ENCODE measurements around the gene CEP131.
A peak's percentile ranks its signal among the peaks of the same experiment; 100 is the strongest.

CEP131 gene

DNA sequence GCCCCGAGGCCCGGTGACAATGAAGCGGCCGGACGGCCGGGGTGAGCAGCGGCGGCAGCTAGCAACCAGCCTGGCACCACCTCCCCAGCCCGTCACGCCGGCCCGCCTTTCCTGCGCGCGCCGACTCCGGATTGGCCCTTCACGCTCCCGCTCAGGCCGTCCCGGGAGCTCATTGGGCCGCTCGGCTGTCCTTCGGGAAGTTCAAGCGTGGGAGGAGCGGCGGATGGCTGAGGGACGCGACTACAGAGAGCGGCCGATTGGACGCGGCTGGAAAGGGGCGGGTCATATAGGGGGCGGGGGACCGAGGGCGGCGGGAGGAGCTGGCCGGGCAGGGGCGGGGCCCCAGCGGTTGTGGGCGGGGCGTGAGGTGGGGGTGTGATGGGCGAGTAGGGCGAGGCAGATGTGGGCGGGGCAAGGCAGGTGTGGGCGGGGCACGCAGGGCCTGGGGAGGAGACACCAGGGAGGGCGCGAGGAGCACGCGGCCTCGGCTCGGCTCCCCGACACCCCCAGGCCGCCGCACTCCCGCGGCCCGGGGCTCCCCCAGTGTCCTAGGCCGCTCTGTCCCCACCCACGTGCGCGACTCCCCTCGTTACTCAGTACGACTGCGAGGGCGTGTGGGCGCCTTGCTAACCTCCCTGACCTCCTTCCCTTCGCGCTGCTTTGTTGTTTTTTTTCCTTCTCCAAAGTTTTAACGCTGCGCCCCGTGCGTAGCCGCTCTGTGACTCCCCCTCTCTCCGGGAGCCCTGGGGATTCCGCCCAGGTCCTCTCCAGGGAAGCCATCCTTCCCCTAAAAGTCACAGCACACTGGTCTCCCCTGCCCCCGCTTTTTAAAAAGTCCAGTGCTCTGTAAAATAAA lies at the start of gene CEP131:
Gene CEP131 (minus strand): TSS at position 60 of the 856 bp plus-strand sequence. CDS start 2,909 bp downstream, outside the sequence.
- peak; percentile 98 for DNase-seq

DNA sequence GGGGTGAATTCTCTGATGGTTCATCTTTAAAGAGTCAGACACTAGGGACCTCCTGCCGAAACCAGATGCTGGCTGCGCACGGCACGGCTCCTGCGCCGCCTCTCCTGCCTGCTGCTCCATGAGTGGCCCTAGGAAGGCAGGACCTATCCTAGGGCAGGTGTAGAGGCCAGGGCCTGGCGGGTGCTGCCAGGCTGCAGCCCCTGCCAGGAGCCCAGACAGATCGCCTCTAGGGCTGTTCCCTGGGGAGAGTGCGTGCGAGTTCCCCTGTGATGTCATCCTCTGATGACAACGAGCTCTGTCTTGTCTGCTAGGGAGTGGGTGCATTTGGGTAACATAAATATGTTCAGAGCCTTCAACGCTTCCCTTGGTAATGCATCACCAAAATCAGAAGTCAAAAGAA lies 48.5 kb upstream of the CEP131 start:
- DNase-seq = no peak

DNA sequence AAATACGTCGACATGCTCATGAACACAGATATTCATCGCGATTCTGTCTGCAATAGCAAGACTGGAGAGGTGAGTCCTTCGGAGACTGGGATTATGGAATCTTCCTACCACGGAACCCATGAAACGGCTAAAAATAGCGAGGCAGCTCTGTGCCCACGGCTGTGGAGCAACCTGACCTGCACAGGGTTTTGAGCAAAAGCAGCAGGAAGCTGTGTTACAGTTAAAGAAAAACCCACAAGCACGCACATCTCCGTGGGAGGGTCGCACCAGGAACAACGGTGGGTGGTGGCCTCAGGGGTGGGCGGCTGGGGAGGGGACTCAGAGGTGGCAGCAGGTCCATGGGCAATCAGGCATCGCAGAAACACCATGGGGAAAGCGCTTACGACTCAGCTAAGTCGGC lies 47.5 kb upstream of the CEP131 start:
- no peak for DNase-seq

DNA sequence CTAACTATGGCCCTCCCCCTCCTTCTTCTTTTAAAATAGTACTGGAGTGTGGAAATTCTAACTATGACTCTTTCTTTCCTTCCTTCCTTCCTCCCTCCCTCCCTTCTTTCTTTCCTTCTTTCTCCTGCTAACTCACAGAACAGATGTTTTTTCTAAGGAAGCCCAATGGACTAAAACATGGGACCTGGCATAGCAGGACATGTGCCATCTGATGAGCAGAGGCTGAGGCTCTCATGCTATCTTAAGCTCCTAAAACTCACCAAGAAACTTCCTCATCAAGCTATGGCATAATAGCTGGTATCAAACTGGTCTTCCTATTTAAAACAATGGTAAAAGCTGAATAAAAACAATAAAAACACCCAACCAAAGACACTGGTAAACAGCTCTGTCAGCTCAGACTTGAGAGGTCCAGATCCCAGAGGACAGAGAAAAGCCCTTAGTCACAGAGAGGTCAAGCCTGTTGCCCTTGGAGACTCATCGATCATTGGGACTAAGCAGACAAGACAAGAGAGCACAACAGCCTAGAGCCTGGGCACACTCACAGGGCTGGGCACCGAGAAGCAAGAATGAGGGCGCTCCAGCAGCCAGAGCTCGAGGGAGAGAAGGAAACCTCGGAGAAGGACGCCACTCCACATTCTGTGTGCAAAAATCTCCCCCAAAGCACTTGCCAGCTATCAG lies 44.8 kb upstream of the CEP131 start:
- DNase-seq = no peak

DNA sequence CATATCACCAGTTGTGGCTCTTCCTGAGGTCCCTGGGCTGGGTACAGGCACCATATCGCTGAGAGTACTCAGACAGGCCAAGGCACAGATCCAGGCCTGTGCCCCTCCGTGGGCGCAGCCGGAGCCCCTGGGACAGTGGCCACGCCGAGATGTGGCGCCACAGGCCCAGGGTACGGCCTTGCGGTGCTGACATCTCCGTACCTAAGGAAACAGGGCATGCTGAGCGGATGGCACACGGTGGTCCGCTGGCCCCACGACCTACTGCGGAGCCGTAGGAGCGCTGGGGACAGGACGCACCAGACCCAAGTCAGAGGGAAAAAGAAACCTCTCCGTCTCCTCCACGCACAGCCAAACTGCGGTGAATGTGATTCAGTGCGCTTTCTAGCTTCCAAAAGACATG lies 42.8 kb upstream of the CEP131 start:
- DNase-seq = no peak

DNA sequence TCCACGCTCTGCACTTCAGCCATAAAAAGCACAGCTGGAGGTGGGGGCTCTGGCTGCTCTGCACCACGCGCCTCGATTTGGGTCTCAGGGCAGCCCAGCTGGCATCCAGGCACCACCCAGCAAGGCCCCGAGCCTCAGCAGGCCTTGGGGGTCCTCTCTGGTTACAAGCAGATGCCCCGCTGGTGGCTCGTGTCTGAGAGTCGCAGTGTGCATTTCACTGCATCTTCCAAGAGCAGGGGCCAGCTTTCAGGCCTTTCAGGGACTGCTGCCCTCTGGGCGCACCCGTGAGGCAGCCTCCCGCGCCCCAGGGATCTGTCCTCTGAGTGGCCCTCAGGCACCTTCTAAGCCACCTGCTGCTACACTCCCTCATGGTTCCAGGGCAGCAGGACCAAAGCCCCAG lies 41.9 kb upstream of the CEP131 start:
- DNase-seq = no peak

DNA sequence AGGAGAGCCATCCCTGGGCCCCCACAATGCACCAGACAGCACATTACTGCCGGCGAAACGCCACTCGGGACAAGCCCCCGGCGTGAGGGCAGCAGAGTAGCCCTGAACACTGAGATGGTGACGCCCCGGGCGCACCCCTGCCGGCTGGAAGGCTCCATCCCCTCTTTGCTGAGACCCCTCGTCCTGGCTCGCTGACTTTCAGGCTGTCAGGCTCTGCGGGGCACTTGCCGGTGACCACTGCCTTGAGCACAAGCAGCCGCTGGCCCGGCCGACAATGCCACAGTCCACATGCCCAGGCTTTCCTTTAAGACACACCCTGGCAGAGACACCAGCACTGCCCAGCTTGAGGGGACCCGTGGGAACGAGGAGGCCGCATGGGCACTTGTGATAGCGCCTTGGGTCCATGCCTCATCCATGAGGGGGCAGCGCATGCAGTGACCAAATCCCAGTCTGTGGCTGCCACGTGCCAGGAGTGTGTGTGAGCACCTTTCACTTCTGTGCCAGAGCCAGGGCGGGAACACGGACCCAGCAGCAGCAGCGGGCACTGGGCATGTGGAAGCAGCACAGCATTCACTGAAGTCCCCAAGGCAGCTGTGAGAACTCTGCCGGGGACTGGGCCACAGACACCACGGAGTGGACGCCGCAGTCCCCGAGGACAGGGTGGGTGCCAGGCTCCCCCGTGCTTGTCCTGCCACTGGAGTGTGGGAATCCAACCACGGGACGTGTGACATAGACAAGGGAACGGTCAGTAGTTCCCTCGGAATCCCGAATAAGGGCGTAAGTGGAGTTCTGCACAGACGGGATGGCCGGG lies 40.8 kb upstream of the CEP131 start:
- DNase-seq = no peak

DNA sequence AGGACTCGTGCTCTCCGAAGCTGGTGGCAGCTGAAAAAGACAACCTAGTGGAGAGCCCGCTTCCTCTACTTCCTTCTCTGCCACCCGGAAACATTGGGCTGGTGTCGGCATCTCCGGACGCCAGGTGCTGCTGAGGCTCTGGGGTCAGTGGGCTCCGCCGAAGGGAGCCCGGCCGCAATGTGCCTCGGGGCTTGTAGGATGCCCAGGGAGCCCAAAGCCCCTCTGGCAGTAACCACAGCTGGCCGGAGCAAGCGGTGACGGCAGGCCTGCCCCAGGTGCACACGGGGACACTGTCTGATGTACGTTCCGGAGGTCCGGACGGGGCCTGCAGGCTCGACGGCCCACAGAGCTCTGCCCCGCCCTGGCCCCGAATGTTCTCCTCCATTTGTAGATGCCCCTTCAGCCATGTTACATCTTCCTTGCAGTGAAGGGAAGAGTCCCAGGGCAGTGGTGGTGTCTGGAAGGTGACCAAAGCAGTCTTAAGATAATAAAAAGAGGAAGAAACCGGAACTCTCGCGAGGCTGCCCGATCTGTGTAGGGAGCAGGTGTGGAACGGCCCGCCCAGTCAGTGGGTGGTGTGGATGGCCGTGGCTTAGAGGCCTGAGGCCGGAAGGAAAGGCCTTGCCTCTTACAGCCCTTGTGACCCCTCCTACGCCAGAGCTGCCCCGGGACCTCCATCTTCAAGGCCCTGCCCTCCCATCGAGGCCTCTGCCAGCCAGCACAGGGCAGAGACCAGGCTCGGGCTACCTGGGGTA lies 39.0 kb upstream of the CEP131 start:
- DNase-seq = no peak

DNA sequence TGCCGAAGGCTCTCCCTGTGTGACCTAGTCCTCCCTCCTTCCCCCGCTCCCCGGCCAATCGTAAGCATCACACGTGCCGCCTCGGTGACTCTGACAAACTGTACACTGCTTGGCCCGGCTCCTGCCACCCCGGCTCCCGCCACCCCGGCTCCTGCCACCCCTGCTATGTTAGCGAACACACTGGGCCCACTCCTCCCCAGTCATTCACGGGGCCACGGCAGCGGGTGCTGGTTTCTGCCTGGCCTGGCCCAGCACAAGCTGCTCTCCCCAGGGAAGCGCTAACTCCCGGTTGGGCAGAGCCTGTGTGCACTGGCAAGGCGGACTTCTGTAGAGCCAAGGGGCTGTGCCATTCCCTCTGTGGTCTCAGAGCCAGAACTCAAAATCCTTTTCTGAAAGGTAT lies 38.3 kb upstream of the CEP131 start:
- DNase-seq = no peak

DNA sequence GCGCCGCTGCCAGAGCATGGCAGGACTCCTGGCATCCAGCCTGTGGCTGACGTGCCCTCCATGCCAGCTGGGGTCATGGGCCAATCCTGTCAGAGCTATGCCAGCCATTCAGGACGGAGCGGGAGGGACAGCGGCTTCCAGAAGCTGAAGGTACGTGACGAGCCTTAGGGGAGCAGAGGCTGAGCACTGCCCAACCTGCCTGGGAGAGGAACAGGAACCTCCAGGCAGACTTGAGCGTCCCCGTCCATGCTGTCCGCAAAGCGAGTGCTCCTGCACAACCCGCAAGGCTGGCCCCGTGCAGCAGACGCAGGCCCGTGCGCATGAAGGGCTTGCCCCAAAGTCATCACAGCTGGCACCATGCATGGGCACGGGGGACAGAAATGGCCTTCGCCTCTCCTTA lies 37.9 kb upstream of the CEP131 start:
- no peak for DNase-seq

DNA sequence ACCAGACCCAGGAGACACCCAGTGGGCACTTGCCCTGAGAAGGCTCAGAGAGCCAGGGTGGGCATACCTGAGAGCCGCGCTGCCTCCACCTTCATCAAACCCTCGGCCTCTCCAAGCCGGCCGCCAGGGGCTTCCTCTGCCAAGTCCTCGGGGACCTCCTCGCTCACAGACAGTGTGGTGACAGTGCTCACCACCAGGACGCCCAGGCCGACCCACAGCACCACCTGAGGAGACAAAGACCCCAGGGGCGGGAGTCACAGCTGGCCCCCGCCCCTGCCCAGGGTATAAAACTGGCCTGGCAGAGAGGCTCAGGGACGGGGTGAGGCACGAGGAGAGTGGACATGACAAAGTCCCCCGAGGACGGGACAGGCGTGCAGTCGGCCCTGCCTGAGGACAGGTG lies 37.4 kb upstream of the CEP131 start:
- DNase-seq = no peak

DNA sequence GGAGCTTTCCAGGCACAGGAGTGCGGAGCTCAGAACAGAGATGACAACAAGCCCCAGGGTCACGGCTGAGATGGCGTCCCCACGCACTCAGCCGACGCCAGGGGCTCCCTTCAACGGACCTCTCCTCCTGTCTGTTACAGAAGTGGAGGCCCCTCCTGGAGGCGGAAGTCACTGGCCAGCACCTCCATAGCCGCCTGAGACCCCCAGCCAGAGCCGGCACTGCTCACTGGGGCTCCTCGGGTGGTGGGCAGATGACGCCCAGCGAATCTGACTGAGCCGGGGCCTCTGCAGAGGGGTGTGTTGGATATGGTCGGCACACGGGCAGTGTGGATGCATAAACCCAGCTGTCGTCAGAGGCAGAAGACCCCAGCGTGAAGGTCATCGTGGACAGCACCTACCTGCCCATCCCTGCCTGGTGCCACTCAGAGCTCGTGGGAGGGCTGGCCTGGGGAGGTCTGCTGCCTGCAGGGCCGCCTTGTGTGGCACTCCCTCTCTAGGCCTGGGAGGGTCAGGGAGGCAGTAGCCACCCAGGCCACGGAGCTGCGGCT lies 36.4 kb upstream of the CEP131 start:
- no peak for DNase-seq

DNA sequence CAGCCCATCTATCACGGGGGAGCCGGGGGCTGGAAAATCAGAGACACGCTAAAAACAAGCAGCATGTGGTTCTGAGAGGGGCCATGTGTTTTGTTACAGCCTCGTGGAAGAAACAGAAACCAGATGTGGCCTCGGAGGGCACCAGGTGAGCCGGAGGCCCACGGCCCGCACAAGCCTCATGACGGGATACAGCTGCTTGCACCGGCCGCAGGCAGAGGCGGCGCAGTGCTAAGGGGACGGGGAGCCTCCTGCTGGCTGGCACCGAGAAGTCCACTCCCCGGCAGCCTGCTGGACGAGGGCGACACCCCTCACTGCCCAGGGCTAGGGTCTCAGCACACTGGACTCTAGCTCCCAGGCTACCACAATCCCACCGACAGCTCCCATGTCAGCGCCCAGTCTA lies 35.5 kb upstream of the CEP131 start:
- DNase-seq = no peak

DNA sequence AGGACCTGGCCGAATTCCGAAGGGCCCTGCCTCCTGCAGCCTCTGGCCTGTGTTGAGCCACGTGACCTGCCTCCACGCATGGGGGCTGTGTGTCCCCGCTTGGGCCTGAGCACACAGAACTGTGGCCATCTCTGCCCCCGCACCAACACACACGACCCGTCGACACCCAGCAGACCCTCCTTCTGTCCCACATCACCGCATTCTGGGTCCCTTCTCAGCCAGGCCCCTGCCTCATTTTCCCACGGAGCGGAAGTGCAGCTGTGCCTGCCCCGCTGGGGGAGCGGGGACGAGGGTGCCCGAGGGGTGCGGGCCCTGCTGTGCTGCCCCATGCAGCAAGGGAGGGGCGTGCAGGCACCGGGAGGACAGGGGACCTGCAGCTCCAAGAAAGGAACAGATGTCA lies 34.8 kb upstream of the CEP131 start:
- DNase-seq = no peak

DNA sequence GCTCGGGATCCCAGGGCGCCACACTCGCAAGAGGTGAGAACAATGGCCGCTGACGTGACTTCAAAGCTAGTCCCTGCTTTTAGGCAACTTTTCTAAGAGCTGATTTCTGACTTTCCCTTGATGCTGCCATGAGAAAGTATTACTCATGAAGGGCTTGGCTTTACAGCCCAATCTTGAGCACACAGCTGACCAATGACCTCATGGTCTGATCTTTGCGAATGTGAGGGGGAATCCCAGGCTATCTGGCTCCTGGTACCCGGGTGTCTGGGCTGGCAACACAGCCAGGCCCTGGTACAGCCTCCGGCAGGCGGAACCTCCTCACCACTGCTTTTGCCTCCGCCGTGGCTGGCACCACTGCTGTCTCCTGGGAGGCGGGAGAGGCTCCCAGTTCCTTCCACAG lies 33.9 kb upstream of the CEP131 start:
- peak; percentile 44 for DNase-seq

DNA sequence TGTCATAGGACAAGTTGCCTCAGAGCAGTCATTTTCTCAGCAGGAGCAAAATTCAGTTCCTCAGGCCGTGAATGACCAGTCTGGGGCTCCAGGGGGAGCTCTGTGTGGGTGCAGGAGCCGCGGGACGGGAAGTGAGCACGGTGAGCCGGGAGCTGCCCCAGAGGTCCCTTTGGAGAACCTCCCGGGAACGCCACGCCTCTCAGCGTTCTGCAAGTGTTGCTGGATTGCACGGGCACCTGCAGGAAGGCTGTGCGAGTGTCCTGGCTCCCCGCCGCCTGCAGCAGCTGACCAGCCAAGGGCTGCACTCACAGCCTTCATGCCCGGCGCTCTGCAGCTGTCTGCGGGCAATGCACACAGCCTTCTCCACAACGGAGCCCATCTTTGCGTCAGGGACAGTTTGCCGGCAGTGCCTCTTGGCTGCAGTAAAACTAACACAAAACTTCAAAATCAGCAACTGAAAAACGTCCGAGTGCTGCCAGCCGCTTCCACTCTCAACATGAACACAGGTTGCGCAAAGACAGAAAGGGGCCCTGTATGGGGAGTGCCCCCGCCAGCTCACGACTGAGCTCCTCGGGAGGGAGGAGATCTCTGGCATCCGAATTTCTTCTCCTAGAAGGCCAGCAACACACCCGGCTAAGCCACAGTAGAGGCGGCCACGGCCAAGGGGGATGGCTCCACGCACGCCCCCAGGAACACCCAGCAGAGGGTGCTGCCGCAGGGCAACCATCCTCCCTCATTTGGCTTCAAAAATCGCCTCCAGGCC lies 32.4 kb upstream of the CEP131 start:
- DNase-seq = peak; percentile 79

DNA sequence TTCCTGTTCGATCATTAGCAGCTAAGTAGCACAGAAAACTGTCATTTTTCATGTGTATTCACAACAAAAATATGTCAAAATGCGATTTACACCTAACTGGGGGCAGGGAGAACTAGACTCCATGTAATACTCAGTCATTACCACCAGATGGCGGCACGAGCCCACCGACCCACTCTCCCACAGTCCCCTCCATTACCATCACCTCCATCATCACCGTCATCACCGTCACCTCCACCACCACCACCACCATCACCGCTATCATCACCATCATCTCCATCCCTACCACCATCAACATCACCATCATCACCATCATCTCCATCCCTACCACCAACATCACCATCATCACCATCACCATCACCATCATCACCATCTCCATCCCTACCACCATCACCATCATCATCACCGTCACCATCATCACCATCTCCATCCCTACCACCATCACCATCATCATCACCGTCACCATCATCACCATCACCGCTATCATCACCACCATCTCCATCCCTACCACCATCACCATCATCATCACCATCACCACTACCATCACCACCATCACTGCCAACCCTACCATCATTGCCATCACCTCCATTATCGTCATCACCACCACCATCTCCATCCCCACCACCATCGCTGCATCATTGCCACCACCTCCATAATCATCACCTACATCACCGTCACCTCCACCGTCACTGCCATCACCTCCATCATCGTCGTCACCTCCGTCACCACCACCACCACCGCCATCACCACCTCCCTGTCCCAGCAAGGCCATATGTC lies 30.8 kb upstream of the CEP131 start:
- no peak for DNase-seq

DNA sequence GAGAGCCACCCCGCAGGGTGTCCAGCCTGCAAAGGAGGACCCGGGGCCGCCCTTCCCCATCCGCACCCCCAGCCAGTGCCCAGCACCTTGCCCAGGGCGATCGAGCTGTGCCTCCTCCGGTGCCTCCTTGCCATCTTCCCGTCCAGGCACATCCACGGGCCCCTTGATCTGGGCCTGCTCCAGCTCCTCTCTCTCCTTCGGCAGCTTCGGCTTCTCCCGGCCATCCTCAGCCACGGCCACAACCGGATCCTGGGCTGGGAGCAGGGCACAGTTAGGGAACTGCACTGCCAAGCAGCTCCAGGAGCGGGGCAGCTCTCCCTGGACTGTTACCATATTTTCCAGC lies 30.2 kb upstream of the CEP131 start:
- DNase-seq = no peak

DNA sequence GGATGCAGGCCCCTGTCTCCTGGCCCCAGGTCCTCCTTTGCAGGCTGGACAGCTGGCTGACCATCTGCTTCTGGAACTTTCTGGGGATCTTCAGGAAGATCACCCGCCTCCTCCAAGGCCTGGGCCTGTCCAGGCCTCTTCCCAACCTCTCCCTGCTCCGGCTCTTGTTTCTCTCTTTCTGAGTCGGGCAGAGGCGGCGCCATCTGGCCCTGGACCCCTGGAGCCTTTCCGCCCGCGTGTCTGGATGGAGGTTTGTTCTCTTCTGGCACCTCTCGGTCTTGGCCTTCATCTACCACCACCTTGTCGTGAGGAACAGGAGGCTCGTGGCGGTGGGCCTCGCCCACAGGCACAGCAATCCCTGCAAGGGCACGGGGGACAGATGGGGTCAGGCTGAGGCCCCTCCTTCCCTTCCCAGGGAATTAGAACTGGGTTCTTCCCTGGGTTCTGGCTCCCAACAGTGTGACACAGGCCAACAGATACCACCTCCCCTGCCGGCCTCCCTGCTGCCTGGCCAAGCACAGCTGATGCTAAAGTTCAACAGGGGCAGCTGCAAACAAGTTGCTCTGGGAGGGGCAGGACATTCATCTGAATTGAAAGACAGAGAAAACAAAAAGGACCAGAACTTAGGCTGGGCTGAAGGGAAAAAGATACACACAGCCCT lies 29.7 kb upstream of the CEP131 start:
- DNase-seq = no peak

DNA sequence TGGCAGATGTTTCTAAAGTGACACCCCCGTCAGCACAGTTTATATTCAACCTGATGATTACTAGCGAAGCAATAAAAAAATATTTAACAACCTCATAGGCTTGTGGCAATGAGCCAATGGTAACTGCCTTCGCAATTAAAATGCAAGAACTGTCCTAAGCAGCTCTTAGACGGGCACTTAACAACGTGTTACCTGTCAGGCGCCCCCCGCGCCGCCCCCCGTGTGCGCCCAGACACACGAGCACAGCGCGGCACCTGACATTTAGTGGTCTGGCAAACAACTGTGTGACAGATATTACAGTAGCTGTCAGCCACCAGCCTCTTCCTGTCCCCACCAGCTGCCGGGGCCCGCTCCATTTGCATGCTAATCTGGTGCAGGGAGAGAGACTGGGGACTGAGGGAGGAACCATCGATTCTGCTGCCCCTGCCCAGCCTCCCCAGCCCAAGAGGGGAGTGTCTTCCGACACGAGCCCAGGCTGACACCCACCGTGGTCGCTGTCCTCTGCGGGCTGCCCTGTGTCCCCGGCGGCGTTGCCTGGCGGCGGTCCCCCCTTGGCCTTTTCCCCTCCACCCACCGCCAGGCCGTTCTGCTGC lies 29.0 kb upstream of the CEP131 start:
- DNase-seq = no peak

Data from HCEC 1CT (cell line).